PC-3 (cell line): Measurements from ENCODE around the gene CRTC3. TPM values are rescaled to one million over a fixed set of nuclear protein-coding genes. Genes with fewer than 3 reads are reported as not detected.

ENCODE experiments used
- ATAC-seq: fragments of 200-7000 bp; cut with Tn5 transposase; 2 replicates; pipeline ENCODE4 v1.9.1; 2020; ENCODE audit warnings: mild to moderate bottlenecking, moderate library complexity
- BruUV-seq: library from RNA; stranded (reverse); fragments of 400-500 nt; replicated peaks from 2 replicates; lab custom pipeline; 2021; lab: Mats Ljungman, UMichigan
- CTCF ChIA-PET: fragments of 300-600 bp; sonication (Branson Sonifier 250); formaldehyde crosslinking; loops from one replicate; lab custom pipeline; 2022; ENCODE audit warnings: antibody characterized with exemption; lab: Charles Lee
- POLR2A ChIA-PET: fragments of 300-600 bp; sonication (Branson Sonifier 250); formaldehyde crosslinking; loops from one replicate; lab custom pipeline; 2022; ENCODE audit warnings: antibody characterized with exemption; ENCODE audit not compliant: unreplicated experiment; lab: Charles Lee
- DNase-seq: peaks from one replicate; pipeline ENCODE4 v3.0.0-alpha.2; 2015
- H2AFZ ChIP-seq: fragments of 300-600 bp; sonication (generic); 2 replicates; pipeline ENCODE4 v1.6.0; 2016; ENCODE audit warnings: antibody characterized with exemption, low read length
- H3F3A ChIP-seq: fragments of 300-600 bp; sonication (generic); one replicate; pipeline ENCODE4 v1.6.0; 2017; ENCODE audit warnings: antibody characterized with exemption, low read length, control low read depth, mild to moderate bottlenecking; ENCODE audit not compliant: unreplicated experiment
- H3K27ac ChIP-seq: fragments of 300-600 bp; sonication (generic); 2 replicates; pipeline ENCODE4 v1.5.1; 2016; ENCODE audit warnings: mild to moderate bottlenecking, low read length
- H3K27me3 ChIP-seq: fragments of 300-600 bp; sonication (generic); 2 replicates; pipeline ENCODE4 v1.6.1; 2016; ENCODE audit warnings: low read length, mixed read lengths
- H3K36me3 ChIP-seq: fragments of 300-600 bp; sonication (generic); 2 replicates; pipeline ENCODE4 v1.6.1; 2016; ENCODE audit warnings: low read depth, mixed run types, low read length, mixed read lengths
- H3K4me1 ChIP-seq: fragments of 300-600 bp; sonication (generic); 2 replicates; pipeline ENCODE4 v1.5.1; 2016; ENCODE audit warnings: low read length; ENCODE audit not compliant: insufficient read depth
- H3K4me2 ChIP-seq: fragments of 300-600 bp; sonication (generic); 2 replicates; pipeline ENCODE4 v1.6.0; 2016; ENCODE audit warnings: low read length
- H3K4me3 ChIP-seq: fragments of 300-600 bp; sonication (generic); 2 replicates; pipeline ENCODE4 v1.5.1; 2016; ENCODE audit warnings: mild to moderate bottlenecking, low read length, mixed read lengths
- H3K79me2 ChIP-seq: fragments of 300-600 bp; sonication (generic); 2 replicates; pipeline ENCODE4 v1.6.1; 2017; ENCODE audit warnings: low read length, mixed read lengths
- H3K9ac ChIP-seq: fragments of 300-600 bp; sonication (generic); 2 replicates; pipeline ENCODE4 v1.6.0; 2016; ENCODE audit warnings: mild to moderate bottlenecking, low read length
- H3K9me2 ChIP-seq: fragments of 300-600 bp; sonication (generic); replicated peaks from 2 replicates; pipeline ENCODE4 v1.6.1; 2016; ENCODE audit warnings: mixed run types, low read length, mixed read lengths
- H3K9me3 ChIP-seq: fragments of 300-600 bp; sonication (generic); 2 replicates; pipeline ENCODE4 v1.6.1; 2016; ENCODE audit warnings: low read length, mixed read lengths
- H4K20me1 ChIP-seq: fragments of 300-600 bp; sonication (generic); 2 replicates; pipeline ENCODE4 v1.6.1; 2016; ENCODE audit warnings: low read length, mixed read lengths
- CTCF ChIP-seq: fragments of 300-600 bp; sonication (generic); conservative IDR thresholded peaks from 2 replicates; pipeline ENCODE4 v1.5.1; 2017; ENCODE audit warnings: antibody characterized with exemption, low read depth, mild to moderate bottlenecking, low read length
- EZH2 ChIP-seq: fragments of 300-600 bp; sonication (generic); IDR thresholded peaks from one replicate; pipeline ENCODE4 v1.6.1; 2017; ENCODE audit warnings: antibody characterized with exemption, mild to moderate bottlenecking, low read length; ENCODE audit not compliant: unreplicated experiment
- EZH2phosphoT487 ChIP-seq: fragments of 300-600 bp; sonication (generic); IDR thresholded peaks from 2 replicates; pipeline ENCODE4 v1.6.1; 2018; ENCODE audit warnings: mild to moderate bottlenecking, antibody characterized with exemption, low read length, borderline replicate concordance
- intact Hi-C: fragments of 100-400 bp; cut with micrococcal nuclease; formaldehyde crosslinking; loops from 2 replicates; pipeline ENCODE4 v1.9.0; 2023
- total RNA-seq: library from RNA; depleted of rRNA; stranded (reverse); fragments of >200 nt; gene quantifications from 2 replicates; pipeline ENCODE4 v1.2.3, GENCODE V29; 2014

CRTC3 gene
- total RNA-seq, 1 experiment from 2014 or later = 12.4 TPM

GRCh38 chr15:90572893-90573292, 43.2 kb downstream of the CRTC3 start:
- POLR2A ChIA-PET = no interaction called here

GRCh38 chr15:90576711-90577389, 47.1 kb downstream of the CRTC3 start:
- DNase-seq (no peak), ATAC-seq (no peak)
- ChIA-PET POLR2A (no interaction called here), CTCF (no interaction called here)
- H2AFZ ChIP-seq = no peak overlapping the region
- H3K4me3 ChIP-seq = no peak overlapping the region
- H3K79me2 ChIP-seq = 0 out of 2 replicates have a peak, but pooled peaks cover 4% of the 10 kb centered on the region
- H3K27me3 ChIP-seq = no peaks in the 10 kb centered on the region
- H3K36me3 ChIP-seq = no peaks in the 10 kb centered on the region
- no peaks in the 10 kb centered on the region for H4K20me1 ChIP-seq
- no peaks in the 10 kb centered on the region for H3F3A ChIP-seq
- H3K9me3 ChIP-seq = no peaks in the 10 kb centered on the region
- BruUV-seq = no TSS peak
- H3K9ac ChIP-seq = no peak overlapping the region
- H3K27ac ChIP-seq = no peak overlapping the region
- TF ChIP-seq CTCF (no peak), EZH2 (no peak), EZH2phosphoT487 (no peak)
- intact Hi-C loops = no loop called here
- H3K9me2 ChIP-seq = no peaks in the 10 kb centered on the region
- H3K4me1 ChIP-seq = no peaks in the 10 kb centered on the region
- no peak overlapping the region for H3K4me2 ChIP-seq

More at GRCh38 chr15:90572893-90573292, 43.2 kb downstream of the CRTC3 start:
- Histone ChIP-seq H3K9ac (no peak overlapping the region), H3K9me2 (no peaks in the 10 kb centered on the region), H3K4me2 (no peak overlapping the region), H3K4me1 (peaks cover 17% of the 10 kb centered on the region), H3F3A (peaks cover 4% of the 10 kb centered on the region), H3K9me3 (no peaks in the 10 kb centered on the region), H3K27me3 (no peaks in the 10 kb centered on the region), H4K20me1 (no peaks in the 10 kb centered on the region), H3K27ac (no peak overlapping the region), H3K79me2 (0 out of 2 replicates have a peak, but pooled peaks cover 4% of the 10 kb centered on the region), H2AFZ (no peak overlapping the region), H3K36me3 (no peaks in the 10 kb centered on the region), H3K4me3 (no peak overlapping the region)
- BruUV-seq = no TSS peak
- ATAC-seq = no peak
- TF ChIP-seq EZH2 = no peak
- no peak for TF ChIP-seq CTCF
- TF ChIP-seq EZH2phosphoT487 = no peak
- DNase-seq = no peak
- CTCF ChIA-PET = no interaction called here
- intact Hi-C loops = no loop called here

- no peaks in the 10 kb centered on the region for H3K27me3 ChIP-seq
- TF ChIP-seq EZH2phosphoT487 = no peak
- TF ChIP-seq CTCF = no peak
- TF ChIP-seq EZH2 = no peak
- ATAC-seq = no peak
- no peaks in the 10 kb centered on the region for H3K79me2 ChIP-seq
- no peaks in the 10 kb centered on the region for H3F3A ChIP-seq
- DNase-seq = no peak
- H3K9me2 ChIP-seq = no peaks in the 10 kb centered on the region
- no peaks in the 10 kb centered on the region for H4K20me1 ChIP-seq
- H3K9me3 ChIP-seq = no peaks in the 10 kb centered on the region
- no peak overlapping the region for H3K9ac ChIP-seq
- no peaks in the 10 kb centered on the region for H3K36me3 ChIP-seq
- H3K4me1 ChIP-seq = no peaks in the 10 kb centered on the region
- intact Hi-C loops = no loop called here
- ChIA-PET POLR2A (no interaction called here), CTCF (no interaction called here)
- H2AFZ ChIP-seq = no peak overlapping the region
- no peak overlapping the region for H3K4me2 ChIP-seq
- no TSS peak for BruUV-seq
- no peak overlapping the region for H3K27ac ChIP-seq
- H3K4me3 ChIP-seq = no peak overlapping the region
Observed at GRCh38 chr15:90579213-90579612, 49.5 kb downstream of the CRTC3 start.
